SJCRH30 (cell line): ENCODE measurements around the gene POLR2H. TPM values are rescaled to one million over a fixed set of nuclear protein-coding genes. Genes with fewer than 3 reads are reported as not detected.

Experiments used
- DNase-seq, 2 experiments: peaks; one replicate each; pipeline ENCODE4 v3.0.0-alpha.2; 2015 to 2020
- H3K27ac ChIP-seq: fragments of 250-450 bp; sonication (Bioruptor Pico); 2 replicates; pipeline ENCODE4 v1.5.1; 2020; ENCODE audit warnings: mild to moderate bottlenecking, moderate library complexity
- H3K27me3 ChIP-seq: fragments of 250-450 bp; sonication (Bioruptor Pico); 2 replicates; pipeline ENCODE4 v1.5.1; 2020; ENCODE audit warnings: mild to moderate bottlenecking, moderate library complexity
- H3K36me3 ChIP-seq: fragments of 250-450 bp; sonication (Bioruptor Pico); 2 replicates; pipeline ENCODE4 v1.5.1; 2020; ENCODE audit warnings: mild to moderate bottlenecking, moderate library complexity
- H3K4me1 ChIP-seq: fragments of 250-450 bp; sonication (Bioruptor Pico); 2 replicates; pipeline ENCODE4 v1.5.1; 2020; ENCODE audit warnings: mild to moderate bottlenecking, moderate library complexity
- H3K4me3 ChIP-seq: fragments of 250-450 bp; sonication (Bioruptor Pico); 2 replicates; pipeline ENCODE4 v1.5.1; 2020; ENCODE audit warnings: mild to moderate bottlenecking, moderate library complexity
- H3K9me3 ChIP-seq: fragments of 250-450 bp; sonication (Bioruptor Pico); replicated peaks from 2 replicates; pipeline ENCODE4 v1.5.1; 2020; ENCODE audit warnings: mild to moderate bottlenecking, moderate library complexity
- total RNA-seq: library from RNA; depleted of rRNA; stranded (reverse); fragments of >200 nt; shearing (Covaris generic); gene quantifications from 2 replicates; pipeline ENCODE4 v1.2.3, GENCODE V29; 2014; rRNA removed

POLR2H gene
- total RNA-seq, 1 experiment from 2014 or later: 91.6 TPM

GRCh38 chr3:184395320-184395660 is 33.8 kb downstream of the POLR2H start:
- Histone ChIP-seq H3K36me3 (no peaks in the 10 kb centered on the region), H3K4me3 (no peak overlapping the region), H3K27me3 (no peaks in the 10 kb centered on the region), H3K9me3 (no peaks in the 10 kb centered on the region), H3K4me1 (peaks cover 11% of the 10 kb centered on the region), H3K27ac (peak overlapping the region; percentile 0; the same call in 1 of the 2 replicates)
- peak; percentile 83 to 87 for DNase-seq

GRCh38 chr3:184399410-184399809 is 37.9 kb downstream of the POLR2H start:
- Histone ChIP-seq H3K4me1 (peaks cover 11% of the 10 kb centered on the region), H3K36me3 (no peaks in the 10 kb centered on the region), H3K9me3 (no peaks in the 10 kb centered on the region), H3K27me3 (no peaks in the 10 kb centered on the region), H3K27ac (no peak overlapping the region), H3K4me3 (no peak overlapping the region)
- DNase-seq: peak; percentile 23 to 46

GRCh38 chr3:184405075-184406030 is 43.8 kb downstream of the POLR2H start:
- Histone ChIP-seq H3K4me1 (no peaks in the 10 kb centered on the region), H3K27me3 (0 out of 2 replicates have a peak, but pooled peaks cover 5% of the 10 kb centered on the region), H3K9me3 (no peaks in the 10 kb centered on the region), H3K4me3 (no peak overlapping the region), H3K27ac (no peak overlapping the region), H3K36me3 (no peaks in the 10 kb centered on the region)
- no peak for DNase-seq

- Histone ChIP-seq H3K36me3 (no peaks in the 10 kb centered on the region), H3K27me3 (0 out of 2 replicates have a peak, but pooled peaks cover 5% of the 10 kb centered on the region), H3K4me1 (no peaks in the 10 kb centered on the region), H3K27ac (no peak overlapping the region), H3K9me3 (no peaks in the 10 kb centered on the region), H3K4me3 (no peak overlapping the region)
- no peak for DNase-seq
Observed at GRCh38 chr3:184409331-184409926, 47.9 kb downstream of the POLR2H start.

GRCh38 chr3:184409946-184410500 is 48.5 kb downstream of the POLR2H start:
- no peak overlapping the region for H3K27ac ChIP-seq
- DNase-seq: no peak
- H3K4me1 ChIP-seq: peaks cover 3% of the 10 kb centered on the region
- no peaks in the 10 kb centered on the region for H3K9me3 ChIP-seq
- no peak overlapping the region for H3K4me3 ChIP-seq
- no peaks in the 10 kb centered on the region for H3K36me3 ChIP-seq
- 0 out of 2 replicates have a peak, but pooled peaks cover 5% of the 10 kb centered on the region for H3K27me3 ChIP-seq

- no peaks in the 10 kb centered on the region for H3K27me3 ChIP-seq
- no peak overlapping the region for H3K27ac ChIP-seq
- DNase-seq: peak in 1 of 2 experiments; percentile 46
- no peaks in the 10 kb centered on the region for H3K9me3 ChIP-seq
- H3K36me3 ChIP-seq: no peaks in the 10 kb centered on the region
- peaks cover 32% of the 10 kb centered on the region for H3K4me1 ChIP-seq
- H3K4me3 ChIP-seq: no peak overlapping the region
Observed at GRCh38 chr3:184414418-184415202, 53.1 kb downstream of the POLR2H start.

- Histone ChIP-seq H3K27ac (no peak overlapping the region), H3K27me3 (no peaks in the 10 kb centered on the region), H3K4me3 (no peak overlapping the region), H3K9me3 (no peaks in the 10 kb centered on the region), H3K4me1 (peaks cover 32% of the 10 kb centered on the region), H3K36me3 (no peaks in the 10 kb centered on the region)
- DNase-seq: no peak
Observed at GRCh38 chr3:184415203-184415490, 53.6 kb downstream of the POLR2H start.

GRCh38 chr3:184417619-184418327 is 56.3 kb downstream of the POLR2H start:
- peak; percentile 71 to 82 for DNase-seq
- 0 out of 2 replicates have a peak, but pooled peaks cover 2% of the 10 kb centered on the region for H3K9me3 ChIP-seq

More at GRCh38 chr3:184417619-184418327, 56.3 kb downstream of the POLR2H start:
- H3K27me3 ChIP-seq: no peaks in the 10 kb centered on the region
- peaks cover 32% of the 10 kb centered on the region for H3K4me1 ChIP-seq
- H3K36me3 ChIP-seq: no peaks in the 10 kb centered on the region
- H3K4me3 ChIP-seq: no peak overlapping the region
- H3K27ac ChIP-seq: no peak overlapping the region

Other genes with a start within 250 kb of the POLR2H start
- 42.6 and 43.0 TPM in 2 replicates for gene EIF2B5, start 226.4 kb upstream of the POLR2H start, total RNA-seq
- 38.5 and 43.7 TPM in 2 replicates for gene DVL3, start 206.3 kb upstream of the POLR2H start, total RNA-seq
- 194 and 196 TPM in 2 replicates for gene AP2M1, start 186.9 kb upstream of the POLR2H start, total RNA-seq
- gene ABCF3, start 175.5 kb upstream of the POLR2H start, total RNA-seq: 29.4 and 32.6 TPM in 2 replicates
- 0.51 and 1.0 TPM in 2 replicates for gene VWA5B2, start 132.1 kb upstream of the POLR2H start, total RNA-seq
- 37.0 and 38.2 TPM in 2 replicates for gene ALG3, start 112.7 kb upstream of the POLR2H start, total RNA-seq
- 5.4 and 5.5 TPM in 2 replicates for gene EEF1AKMT4, start 112.0 kb upstream of the POLR2H start, total RNA-seq
- gene CAMK2N2, start 100.2 kb upstream of the POLR2H start, total RNA-seq: 4.0 and 6.0 TPM in 2 replicates
- gene ECE2, start 85.7 kb upstream of the POLR2H start, total RNA-seq: 0.08 TPM in 1 of 2 replicates, not detected in the other
- 302 TPM in 2 replicates for gene PSMD2, start 62.5 kb upstream of the POLR2H start, total RNA-seq
- 304 and 312 TPM in 2 replicates for gene EIF4G1, start 47.1 kb upstream of the POLR2H start, total RNA-seq
- gene FAM131A, start 24.1 kb upstream of the POLR2H start, total RNA-seq: 4.8 and 5.9 TPM in 2 replicates
- gene CLCN2, start 105 bp upstream of the POLR2H start, total RNA-seq: 4.1 and 5.5 TPM in 2 replicates
- 0.61 and 1.2 TPM in 2 replicates for gene THPO, start 16.5 kb downstream of the POLR2H start, total RNA-seq
- 8.2 and 9.0 TPM in 2 replicates for gene CHRD, start 18.3 kb downstream of the POLR2H start, total RNA-seq
- gene EPHB3, start 200.1 kb downstream of the POLR2H start, total RNA-seq: 16.4 and 16.6 TPM in 2 replicates